SK-N-SH (cell line): ENCODE results near the gene GTF2H4.

Experiments
- CHD2 ChIP-seq: fragments of 150-350 bp; IDR thresholded peaks from 2 replicates; pipeline ENCODE4 v1.6.1; 2018; ENCODE audit warnings: low read length; ENCODE audit not compliant: partially characterized antibody
- CTCF ChIP-seq: fragments of 200-600 bp; sonication (generic); IDR thresholded peaks from 2 replicates; pipeline ENCODE4 v1.6.1; 2017; ENCODE audit warnings: antibody characterized with exemption, mild to moderate bottlenecking, moderate library complexity
- ELF1 ChIP-seq: IDR thresholded peaks from 2 replicates; pipeline ENCODE4 v1.4.0; 2012
- EZH2phosphoT487 ChIP-seq: fragments of 200-600 bp; sonication (generic); IDR thresholded peaks from 2 replicates; pipeline ENCODE4 v1.6.1; 2017; ENCODE audit warnings: low read depth, mixed run types, mild to moderate bottlenecking, antibody characterized with exemption, moderate library complexity, borderline replicate concordance
- FOXJ3 ChIP-seq: sonication (generic); formaldehyde crosslinking; IDR thresholded peaks from 2 replicates; pipeline ENCODE4 v1.5.1; 2020; ENCODE audit warnings: mild to moderate bottlenecking, missing genetic modification reagents
- FOXM1 ChIP-seq: IDR thresholded peaks from 2 replicates; pipeline ENCODE4 v1.4.0; 2012; ENCODE audit warnings: low read depth, mild to moderate bottlenecking
- JUND ChIP-seq: IDR thresholded peaks from 2 replicates; pipeline ENCODE4 v1.4.0; 2012
- MXI1 ChIP-seq: IDR thresholded peaks from 2 replicates; pipeline ENCODE4 v1.6.1; 2012; ENCODE audit warnings: mild to moderate bottlenecking, low read depth, low read length, improper control_type of control experiment
- POLR2AphosphoS5 ChIP-seq: IDR thresholded peaks from 2 replicates; pipeline ENCODE4 v1.6.1; 2012; ENCODE audit warnings: low read depth, low read length
- RAD21 ChIP-seq: IDR thresholded peaks from 2 replicates; pipeline ENCODE4 v1.6.1; 2012; ENCODE audit warnings: mild to moderate bottlenecking, low read length
- TAF1 ChIP-seq: IDR thresholded peaks from 2 replicates; pipeline ENCODE4 v1.6.1; 2012; ENCODE audit warnings: low read depth, mild to moderate bottlenecking, low read length, moderate library complexity, borderline replicate concordance
- TCF12 ChIP-seq: IDR thresholded peaks from 2 replicates; pipeline ENCODE4 v1.4.0; 2012
- USF1 ChIP-seq: IDR thresholded peaks from 2 replicates; pipeline ENCODE4 v1.4.0; 2012; ENCODE audit warnings: low read depth, borderline replicate concordance
- TF ChIP-seq, protein P1 (sequence below): IDR thresholded peaks from 2 replicates; pipeline ENCODE4 v1.4.0; 2012; ENCODE audit warnings: low read depth, borderline replicate concordance

DNA sequence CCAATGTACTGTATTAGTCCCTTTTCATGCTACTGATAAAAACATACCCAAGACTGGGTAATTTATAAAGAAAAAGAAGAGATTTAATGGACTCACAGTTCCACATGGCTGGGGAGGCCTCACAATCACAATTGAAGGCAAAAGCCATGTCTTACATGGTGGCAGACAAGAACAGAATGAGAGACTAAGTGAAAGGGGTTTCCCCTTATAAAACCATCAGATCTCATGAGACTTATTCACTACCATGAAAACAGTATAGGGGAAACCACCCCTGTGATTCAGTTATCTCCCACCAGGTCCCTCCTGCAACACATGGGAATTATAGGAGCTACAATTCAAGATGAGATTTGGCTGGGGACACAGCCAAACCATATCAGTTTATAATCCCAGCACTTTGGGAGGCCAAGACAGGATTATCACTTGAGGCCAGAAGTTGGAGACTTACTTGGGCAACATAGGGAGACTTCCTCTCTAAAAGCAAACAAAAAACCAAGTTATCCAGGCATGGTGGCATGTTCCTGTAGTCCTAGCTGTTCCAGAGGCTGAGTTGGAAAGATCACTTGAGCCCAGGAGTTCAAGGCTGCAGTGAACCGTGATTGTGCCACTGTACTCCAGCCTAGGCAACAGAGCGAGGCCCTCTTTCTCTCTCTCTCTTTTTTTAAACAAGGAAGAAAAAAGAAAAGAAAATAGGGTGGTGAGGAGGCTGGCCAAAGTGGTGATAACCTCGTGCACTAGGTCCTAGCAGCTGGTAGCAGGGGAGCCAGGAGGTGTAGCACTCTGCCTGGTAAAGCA is 46.6 kb upstream of the GTF2H4 start:
- no peak for TF ChIP-seq ELF1
- TF ChIP-seq EZH2phosphoT487 = no peak
- TF ChIP-seq CTCF = no peak
- no peak for TF ChIP-seq POLR2AphosphoS5
- TF ChIP-seq JUND = no peak
- no peak for TF ChIP-seq USF1
- TF ChIP-seq RAD21 = no peak
- TF ChIP-seq, protein P1, sequence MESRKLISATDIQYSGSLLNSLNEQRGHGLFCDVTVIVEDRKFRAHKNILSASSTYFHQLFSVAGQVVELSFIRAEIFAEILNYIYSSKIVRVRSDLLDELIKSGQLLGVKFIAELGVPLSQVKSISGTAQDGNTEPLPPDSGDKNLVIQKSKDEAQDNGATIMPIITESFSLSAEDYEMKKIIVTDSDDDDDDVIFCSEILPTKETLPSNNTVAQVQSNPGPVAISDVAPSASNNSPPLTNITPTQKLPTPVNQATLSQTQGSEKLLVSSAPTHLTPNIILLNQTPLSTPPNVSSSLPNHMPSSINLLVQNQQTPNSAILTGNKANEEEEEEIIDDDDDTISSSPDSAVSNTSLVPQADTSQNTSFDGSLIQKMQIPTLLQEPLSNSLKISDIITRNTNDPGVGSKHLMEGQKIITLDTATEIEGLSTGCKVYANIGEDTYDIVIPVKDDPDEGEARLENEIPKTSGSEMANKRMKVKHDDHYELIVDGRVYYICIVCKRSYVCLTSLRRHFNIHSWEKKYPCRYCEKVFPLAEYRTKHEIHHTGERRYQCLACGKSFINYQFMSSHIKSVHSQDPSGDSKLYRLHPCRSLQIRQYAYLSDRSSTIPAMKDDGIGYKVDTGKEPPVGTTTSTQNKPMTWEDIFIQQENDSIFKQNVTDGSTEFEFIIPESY = no peak
- TF ChIP-seq TCF12 = no peak
- no peak for TF ChIP-seq FOXM1
- no peak for TF ChIP-seq MXI1
- no peak for TF ChIP-seq TAF1
- no peak for TF ChIP-seq CHD2
- no peak for TF ChIP-seq FOXJ3 (CRISPR knock-in tag)
